NCI-H146 treated with DMSO at 0.1 percent for 48 hours (cell line): ENCODE results near the gene CAMLG.

Experiments
- DNase-seq: peaks from one replicate; lab custom pipeline; 2025; ENCODE audit not compliant: unreplicated experiment; lab: John Stamatoyannopoulos, UW

The CAMLG gene

DNA sequence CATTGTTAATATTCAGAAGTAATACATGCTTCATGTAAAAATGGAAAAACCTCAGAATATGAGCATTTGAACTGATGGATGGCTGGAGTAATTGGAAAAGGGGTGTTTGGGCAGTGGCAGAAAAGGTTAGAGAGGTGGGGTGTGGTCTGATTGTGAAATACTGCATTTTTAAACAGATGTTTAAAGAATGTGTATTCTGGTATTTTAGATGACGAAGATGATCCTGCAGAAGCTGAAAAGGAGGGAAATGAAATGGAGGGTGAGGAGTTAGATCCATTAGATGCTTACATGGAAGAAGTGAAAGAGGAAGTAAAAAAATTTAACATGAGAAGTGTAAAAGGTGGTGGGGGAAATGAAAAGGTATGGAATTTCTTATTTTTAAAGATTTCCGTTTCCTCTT lies 39.0 kb downstream of the CAMLG start:
- no peak for DNase-seq

GRCh38 chr5:134784241-134784920 lies 46.0 kb downstream of the CAMLG start:
- DNase-seq: no peak

DNA sequence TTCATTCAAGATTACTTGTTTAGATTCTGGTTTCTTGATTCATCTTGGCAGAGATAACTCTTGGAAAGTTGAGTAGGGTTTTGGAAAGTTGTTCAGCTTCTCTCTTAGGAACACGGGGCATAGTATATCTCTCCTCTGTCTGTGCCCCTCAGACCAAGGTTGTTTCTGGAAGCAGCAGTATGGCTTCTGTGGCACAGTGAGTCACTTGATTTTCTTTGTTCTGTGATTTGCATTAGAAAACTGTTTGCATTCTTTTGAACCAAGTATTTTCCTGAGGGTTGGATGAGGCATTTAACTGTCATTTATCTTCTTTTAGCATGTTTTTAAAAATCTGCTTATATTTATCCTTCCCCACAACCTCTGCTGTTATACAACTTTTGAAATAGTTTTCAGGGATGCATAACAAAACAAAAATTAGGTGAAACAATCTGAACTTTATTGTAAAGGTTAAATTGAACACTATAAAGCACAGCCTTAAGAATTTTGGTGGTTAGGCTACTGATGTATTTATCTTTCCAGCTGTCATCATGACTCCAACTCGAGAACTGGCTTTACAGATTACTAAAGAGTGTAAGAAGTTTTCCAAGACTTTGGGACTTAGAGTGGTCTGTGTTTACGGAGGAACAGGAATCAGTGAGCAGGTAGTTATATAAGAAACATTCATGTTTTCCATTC lies 46.7 kb downstream of the CAMLG start:
- no peak for DNase-seq

GRCh38 chr5:134787692-134788091 lies 49.3 kb downstream of the CAMLG start:
- no peak for DNase-seq

DNA sequence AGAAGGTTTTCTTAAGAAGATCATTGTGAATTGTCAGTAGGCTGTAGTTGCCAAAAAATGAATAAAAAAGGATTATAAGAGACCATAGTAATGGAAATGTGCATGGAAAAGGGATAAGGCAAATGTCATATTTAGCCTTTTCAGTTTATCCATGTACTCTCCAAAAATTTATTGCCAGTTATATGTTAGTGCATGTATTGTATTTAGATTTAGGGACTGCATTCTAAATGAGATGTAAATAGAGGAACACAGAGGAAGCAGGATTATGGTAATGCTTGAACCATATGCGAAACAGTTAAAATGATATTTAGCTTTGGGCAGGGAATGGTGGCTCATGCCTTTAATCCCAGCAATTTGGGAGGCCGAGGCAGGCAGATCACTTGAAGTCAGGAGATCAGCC lies 53.2 kb downstream of the CAMLG start:
- no peak for DNase-seq

DNA sequence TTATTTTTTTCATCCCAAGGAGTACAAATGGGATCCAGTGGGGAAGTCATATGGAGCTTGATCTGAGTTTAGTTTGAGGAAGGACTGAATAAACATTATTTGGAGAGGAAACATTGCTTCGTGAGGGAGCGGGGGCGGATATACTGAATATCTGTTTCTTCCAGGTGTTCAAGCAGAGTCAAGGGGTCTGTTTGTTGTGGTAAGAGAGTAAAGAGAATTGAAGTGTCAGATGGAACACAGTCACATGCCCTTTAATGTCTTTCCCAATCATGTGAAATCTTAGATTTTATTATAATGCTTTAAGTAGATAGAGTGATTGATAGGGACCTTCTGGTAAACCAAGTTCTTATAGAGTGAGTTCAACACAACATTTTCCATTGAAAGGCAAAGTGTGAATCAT lies 53.9 kb downstream of the CAMLG start:
- no peak for DNase-seq

- DNase-seq: no peak
Measured at GRCh38 chr5:134793111-134793510, 54.8 kb downstream of the CAMLG start.

GRCh38 chr5:134794082-134794481 lies 55.7 kb downstream of the CAMLG start:
- peak; percentile 58 for DNase-seq

- DNase-seq: no peak
Measured at GRCh38 chr5:134794819-134795218, 56.5 kb downstream of the CAMLG start.

DNA sequence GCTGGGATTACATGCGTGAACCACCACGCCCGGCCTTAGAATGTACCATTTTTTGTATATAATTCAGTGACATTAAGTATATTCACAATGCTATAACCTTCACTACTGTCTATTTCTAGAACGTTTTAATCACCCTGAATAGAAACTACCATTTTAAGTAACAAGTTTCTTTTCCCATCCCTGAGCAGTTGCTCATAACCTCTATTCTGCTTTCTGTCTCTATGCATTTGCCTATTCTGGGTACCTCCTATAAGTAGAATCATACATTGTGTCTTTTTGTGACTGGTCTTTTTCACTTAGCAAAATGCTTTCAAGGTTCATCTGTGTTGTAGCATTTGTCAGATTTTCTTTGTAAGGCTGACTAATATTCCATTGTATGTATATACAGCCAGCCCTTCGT lies 60.1 kb downstream of the CAMLG start:
- no peak for DNase-seq
